Measurements from ENCODE around the gene CNOT6.

CNOT6 gene

GRCh38 chr5:180612683-180613082, 118.5 kb downstream of the CNOT6 start:
- no peak for DNase-seq (ENCODE audit: low read depth)
- no peak for TF ChIP-seq CTCF (IDR thresholded peaks at IDR 0.05; ENCODE audit: low read depth, low read length, missing control alignments)
- H3K4me3 ChIP-seq (ENCODE audit: low read depth, low read length) = no peak overlapping the region

GRCh38 chr5:180613188-180613813, 119.1 kb downstream of the CNOT6 start:
- no peak overlapping the region for H3K4me3 ChIP-seq (ENCODE audit: low read depth, low read length)
- DNase-seq (ENCODE audit: low read depth) = no peak
- TF ChIP-seq CTCF (IDR thresholded peaks at IDR 0.05; ENCODE audit: low read depth, low read length, missing control alignments) = no peak

DNA sequence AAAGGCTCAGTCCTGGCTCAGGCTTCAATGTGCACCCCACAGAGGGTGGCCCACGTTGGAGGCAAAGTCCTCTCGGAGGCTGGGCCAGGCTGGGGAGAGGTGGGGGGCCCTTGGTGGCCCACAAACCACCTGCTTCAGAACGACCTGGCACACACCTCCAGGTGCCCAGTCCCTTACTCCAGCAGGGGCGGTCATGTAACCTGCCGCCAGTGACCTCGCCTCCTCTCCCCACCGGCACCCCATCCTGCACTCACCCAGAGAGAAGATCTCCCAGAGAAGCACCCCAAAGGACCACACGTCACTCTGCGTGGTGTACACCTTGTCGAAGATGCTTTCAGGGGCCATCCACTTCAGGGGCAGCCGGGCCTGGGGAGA, 119.6 kb downstream of the CNOT6 start:
- TF ChIP-seq CTCF (IDR thresholded peaks at IDR 0.05; ENCODE audit: low read depth, low read length, missing control alignments) = no peak

DNA sequence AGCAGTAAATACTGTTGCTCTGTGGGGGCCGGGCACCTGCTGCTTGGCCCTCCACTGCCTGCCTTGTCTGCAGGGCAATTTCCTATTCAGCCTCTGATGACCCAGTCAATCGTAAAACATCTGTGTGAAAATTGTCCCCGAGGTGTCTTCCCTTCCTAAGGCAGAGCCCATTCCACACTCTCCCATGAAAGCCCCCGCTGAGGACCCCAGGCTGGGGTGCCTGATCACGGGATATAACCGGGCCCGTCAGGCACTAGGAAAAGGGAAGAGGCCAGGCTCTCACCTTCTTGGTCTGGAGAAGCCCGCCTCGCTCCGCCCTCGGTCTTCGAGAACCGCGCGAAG, 124.3 kb downstream of the CNOT6 start:
- no peak for DNase-seq (ENCODE audit: low read depth)
- TF ChIP-seq CTCF (IDR thresholded peaks at IDR 0.05; ENCODE audit: low read depth, low read length, missing control alignments) = no peak
- no peak overlapping the region for H3K4me3 ChIP-seq (ENCODE audit: low read depth, low read length)

More for the DNA sequence above, 119.6 kb downstream of the CNOT6 start:
- DNase-seq (ENCODE audit: low read depth) = no peak
- no peak overlapping the region for H3K4me3 ChIP-seq (ENCODE audit: low read depth, low read length)

DNA sequence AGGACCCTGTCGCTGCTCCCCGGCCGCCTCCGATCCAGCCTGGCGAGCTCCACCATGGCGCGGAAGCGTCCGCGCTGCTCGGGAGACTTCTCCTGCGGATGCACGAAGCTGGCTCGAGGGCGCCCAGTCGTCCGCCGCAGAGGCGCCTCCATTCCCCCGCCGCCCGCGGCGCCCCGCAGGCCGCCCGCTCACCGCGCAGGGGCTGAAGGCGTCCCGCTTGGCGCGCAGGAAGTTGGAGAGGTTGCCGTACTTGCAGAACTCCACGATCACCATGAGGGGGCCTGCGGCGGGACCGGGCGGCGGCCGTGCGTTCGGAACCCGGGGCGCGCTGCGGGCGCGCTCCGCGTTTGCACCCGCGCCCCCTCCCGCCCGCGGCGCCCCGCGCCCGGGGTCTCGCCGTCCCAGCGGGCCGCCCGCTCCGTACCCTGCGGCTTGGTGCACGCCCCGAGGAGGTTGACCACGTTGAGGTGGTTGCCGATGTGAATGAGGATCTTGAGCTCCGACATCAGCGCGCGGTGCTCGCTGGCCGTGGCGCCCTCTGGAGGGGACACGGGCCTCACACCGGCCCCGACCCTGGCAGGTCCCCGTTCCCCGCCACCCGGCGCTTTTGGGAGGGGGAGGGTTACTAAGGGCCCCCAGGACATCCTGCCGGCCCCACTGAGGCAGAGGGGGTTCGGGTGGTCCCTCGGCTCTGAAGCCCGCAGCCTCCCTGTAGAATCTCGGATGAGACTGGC, 124.8 kb downstream of the CNOT6 start:
- H3K4me3 ChIP-seq (ENCODE audit: low read depth, low read length) = no peak overlapping the region
- DNase-seq (ENCODE audit: low read depth) = no peak
- TF ChIP-seq CTCF (IDR thresholded peaks at IDR 0.05; ENCODE audit: low read depth, low read length, missing control alignments) = no peak

DNA sequence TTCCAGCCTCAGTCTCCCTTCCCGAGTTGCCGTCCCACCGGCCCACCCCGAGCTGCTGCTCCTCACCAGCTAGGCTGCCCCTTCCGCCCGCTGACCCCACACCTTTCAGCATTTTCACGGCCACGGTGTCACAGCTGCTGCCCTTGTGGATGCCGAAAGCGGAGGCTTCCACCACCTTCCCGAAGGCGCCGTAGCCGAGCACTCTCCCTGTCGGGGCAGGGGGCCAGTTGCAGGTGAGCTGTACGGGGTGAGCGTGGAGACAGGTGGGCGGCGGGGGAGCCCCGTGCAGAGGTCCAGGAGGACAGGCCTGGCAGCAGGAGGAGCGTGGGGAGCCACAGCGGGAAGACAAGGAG, 125.4 kb downstream of the CNOT6 start:
- H3K4me3 ChIP-seq (ENCODE audit: low read depth, low read length) = no peak overlapping the region
- no peak for DNase-seq (ENCODE audit: low read depth)

More for the DNA sequence above, 125.4 kb downstream of the CNOT6 start:
- TF ChIP-seq CTCF (IDR thresholded peaks at IDR 0.05; ENCODE audit: low read depth, low read length, missing control alignments) = no peak

Measured in GM12864 (cell line).